ENCODE measurements around the gene NTRK3.

- TF ChIP-seq CTCF (IDR thresholded peaks at IDR 0.05; ENCODE audit: borderline replicate concordance, extremely low read depth, low read length, poor library complexity, severe bottlenecking) (no peak), EZH2 (IDR thresholded peaks at IDR 0.05; ENCODE audit: borderline replicate concordance, low read depth, low read length, severe bottlenecking) (no peak)
Observed at GRCh38 chr15:88057836-88058235, 198.7 kb downstream of the NTRK3 start.
